GM12878 (cell line): ENCODE data around the gene ZNF687. TPM values are rescaled to one million over a fixed set of nuclear protein-coding genes. Genes with fewer than 3 reads are reported as not detected.

Source experiments
- ATAC-seq: fragments of 200-7000 bp; cut with Tn5 transposase; 3 replicates; pipeline ENCODE4 v1.9.1; 2020; ENCODE audit warnings: mild to moderate bottlenecking, moderate library complexity
- BruUV-seq: library from RNA; stranded (reverse); fragments of 400-500 nt; replicated peaks from 2 replicates; lab custom pipeline; 2021; lab: Mats Ljungman, UMichigan
- CTCF ChIA-PET: fragments of 300-600 bp; sonication (Branson Sonifier 250); formaldehyde crosslinking; extraction: SDS; loops from one replicate; lab custom pipeline; 2021; ENCODE audit warnings: inconsistent platforms; lab: Yijun Ruan, JAX
- POLR2A ChIA-PET: fragments of 350-600 bp; formaldehyde crosslinking; extraction: SDS; loops from one replicate; lab custom pipeline; 2021; ENCODE audit warnings: inconsistent platforms; lab: Charles Lee
- RAD21 ChIA-PET: fragments of 300-600 bp; sonication (Branson Sonifier 250); formaldehyde crosslinking; loops from one replicate; lab custom pipeline; 2023; ENCODE audit warnings: antibody characterized with exemption; ENCODE audit not compliant: unreplicated experiment; lab: Charles Lee
- SMC1A ChIA-PET: fragments of 300-600 bp; sonication (Branson Sonifier 250); formaldehyde crosslinking; loops from one replicate; lab custom pipeline; 2023; ENCODE audit not compliant: unreplicated experiment, uncharacterized antibody; lab: Charles Lee
- DNase-seq: peaks from one replicate; pipeline ENCODE4 v3.0.0-alpha.2; 2011; ENCODE audit warnings: low read depth, low spot score
- FAIRE-seq: peaks from 3 replicates; lab custom pipeline; 2011; peaks lifted over from hg19 to GRCh38; lab: Jason Lieb, UNC
- H2AFZ ChIP-seq: 2 replicates; pipeline ENCODE4 v1.6.0; 2011; ENCODE audit warnings: low read depth, low read length, control low read depth; ENCODE audit not compliant: control insufficient read depth
- H3K27ac ChIP-seq: 2 replicates; pipeline ENCODE4 v1.5.1; 2011; ENCODE audit warnings: control low read depth; ENCODE audit not compliant: control insufficient read depth, insufficient read depth
- H3K27me3 ChIP-seq, 2 experiments: replicated peaks in 1 of 2; 2 replicates each; pipeline versions ENCODE4 v1.6.0 to v1.6.1; 2011; ENCODE audit warnings: low read length in 1 of 2; ENCODE audit not compliant: control insufficient read depth in 2 of 2, insufficient read depth in 2 of 2
- H3K36me3 ChIP-seq, 2 experiments: 2 replicates each; pipeline ENCODE4 v1.5.1; 2011; ENCODE audit warnings: low read length in 1 of 2; ENCODE audit not compliant: control insufficient read depth in 2 of 2, insufficient read depth in 2 of 2
- H3K4me1 ChIP-seq: 2 replicates; pipeline ENCODE4 v1.6.1; 2011; ENCODE audit warnings: mild to moderate bottlenecking, low read length, moderate library complexity, mixed read lengths; ENCODE audit not compliant: control insufficient read depth, insufficient read depth
- H3K4me2 ChIP-seq: 2 replicates; pipeline ENCODE4 v1.6.0; 2011; ENCODE audit warnings: control low read depth; ENCODE audit not compliant: control insufficient read depth, insufficient read depth
- H3K4me3 ChIP-seq: fragments of 200-600 bp; sonication (generic); 2 replicates; pipeline ENCODE4 v1.5.1; 2016
- H3K79me2 ChIP-seq: 2 replicates; pipeline ENCODE4 v1.6.0; 2011; ENCODE audit warnings: low read length; ENCODE audit not compliant: control insufficient read depth, insufficient read depth
- H3K9ac ChIP-seq: 2 replicates; pipeline ENCODE4 v1.8.0; 2011; ENCODE audit warnings: low read length, control low read depth, mixed read lengths; ENCODE audit not compliant: control insufficient read depth, insufficient read depth
- H3K9me3 ChIP-seq: replicated peaks from 3 replicates; pipeline ENCODE4 v1.5.1; 2011; ENCODE audit warnings: mild to moderate bottlenecking, low read length; ENCODE audit not compliant: control insufficient read depth, insufficient read depth
- H4K20me1 ChIP-seq: 2 replicates; pipeline ENCODE4 v1.6.0; 2011; ENCODE audit not compliant: control insufficient read depth, insufficient read depth
- CREB1 ChIP-seq: IDR thresholded peaks from 2 replicates; pipeline ENCODE4 v1.6.1; 2012; ENCODE audit warnings: low read depth, mild to moderate bottlenecking, inconsistent platforms
- MXI1 ChIP-seq: fragments of 150-350 bp; IDR thresholded peaks from 2 replicates; pipeline ENCODE4 v1.6.1; 2011; ENCODE audit warnings: low read depth, mild to moderate bottlenecking, inconsistent platforms, low read length, improper control_type of control experiment
- SMARCA5 ChIP-seq: fragments of 450-650 bp; IDR thresholded peaks from 2 replicates; pipeline ENCODE4 v1.6.1; 2017; ENCODE audit warnings: mild to moderate bottlenecking
- STAT1 ChIP-seq: fragments of 450-650 bp; conservative IDR thresholded peaks from 2 replicates; pipeline ENCODE4 v1.6.1; 2014; ENCODE audit warnings: antibody characterized with exemption, mild to moderate bottlenecking
- ZBED1 ChIP-seq: IDR thresholded peaks from 2 replicates; pipeline ENCODE4 v1.6.1; 2016; ENCODE audit warnings: borderline replicate concordance
- ZNF384 ChIP-seq: IDR thresholded peaks from 2 replicates; pipeline ENCODE4 v1.6.1; 2012; ENCODE audit warnings: low read depth, mild to moderate bottlenecking, low read length, improper control_type of control experiment, borderline replicate concordance
- WGBS: methylation state at CpG from one replicate; pipeline ENCODE4 v1.1.6; 2016; ENCODE audit warnings: low lambda C conversion rate; ENCODE audit not compliant: insufficient replicate concordance, insufficient coverage; ENCODE audit errors: missing lambda C conversion rate; 5-methylcytosine and 5-hydroxymethylcytosine counted together
- in situ Hi-C: fragments of 300-500 bp; cut with MboI; formaldehyde crosslinking; loops from 9 replicates; pipeline ENCODE4 v1.14.3; 2018; ENCODE audit warnings: mixed read lengths
- intact Hi-C: fragments of 100-400 bp; cut with micrococcal nuclease; formaldehyde crosslinking; loops from one replicate; pipeline ENCODE4 v1.14.2; 2022; ENCODE audit not compliant: unreplicated experiment
- polyA plus RNA-seq, 11 experiments: library from polyadenylated mRNA; depleted of rRNA in 4 of 11; unstranded in 6 of 11; stranded (reverse) in 5 of 11; fragments of >200 nt; fragmentation: Nextera tagmentation in 4 of 11; fragmentation: Illumina TruSeq in 1 of 11; extraction: Ambion mirVana in 4 of 11; extraction: Trizol in 1 of 11; gene quantifications; 1 replicate in 1 of 11; 2 replicates in 10 of 11; pipeline versions ENCODE4 v1.2.1 to v1.2.3, GENCODE V29; 2011 to 2016; ENCODE audit warnings: inconsistent platforms in 2 of 11, missing spikeins in 2 of 11, low read depth in 1 of 11
- total RNA-seq, 4 experiments: library from RNA; depleted of rRNA in 3 of 4; stranded (reverse); fragments of >200 nt in 3 of 4; fragmentation: Illumina TruSeq in 1 of 4; extraction: Trizol in 1 of 4; gene quantifications; 2 replicates each; pipeline versions ENCODE4 v1.2.1 to v1.2.3, GENCODE V29; 2013 to 2021
- TF ChIP-seq, protein P1 (sequence below): IDR thresholded peaks from 2 replicates; pipeline ENCODE4 v1.6.1; 2012; ENCODE audit warnings: mild to moderate bottlenecking, low read depth, low read length
- TF ChIP-seq, protein P2 (sequence below): IDR thresholded peaks from 2 replicates; pipeline ENCODE4 v1.6.1; 2012; ENCODE audit warnings: low read length, inconsistent platforms

Gene ZNF687
- total and polyA plus RNA-seq, 10 of the 15 experiments (the other 5 are each of a cell fraction or from before 2014, with no cell fraction given) = 0.08 to 30.9 (median 9.9) TPM

DNA sequence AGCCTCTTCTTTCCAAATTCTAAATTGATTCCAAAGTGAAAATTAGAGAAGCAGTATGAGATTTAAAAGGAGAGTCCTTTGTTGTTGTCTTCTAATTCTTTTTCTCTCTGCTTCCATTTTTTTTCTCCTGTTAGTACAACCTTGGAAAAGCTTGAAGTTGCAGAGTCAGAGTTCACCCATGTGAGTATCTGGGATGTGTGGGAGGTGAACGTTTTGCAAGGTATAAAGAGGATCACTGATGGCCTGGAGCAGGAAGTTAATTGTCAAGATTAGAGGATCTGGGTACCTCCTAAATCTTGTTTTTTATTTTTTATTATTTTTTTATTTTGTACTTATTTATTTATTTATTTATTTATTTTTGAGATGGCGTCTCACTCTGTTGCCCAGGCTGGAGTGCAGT, 35.3 kb upstream of the ZNF687 start:
- SMC1A ChIA-PET = interaction anchor here (1.1 kb wide), 1 partner anchor 147 kb away, joined by 5 read pairs; no protein-coding TSS in a partner anchor
- H3K4me1 ChIP-seq = no peaks in the 10 kb centered on the region
- RAD21 ChIA-PET = interaction anchor here (0.6 to 1.3 kb wide), 2 partner anchors 51 to 144 kb away, joined by 3 read pairs; no protein-coding TSS in a partner anchor
- H3K9me3 ChIP-seq = no peaks in the 10 kb centered on the region
- no peak overlapping the region for H3K9ac ChIP-seq
- no peak for FAIRE-seq
- H3K79me2 ChIP-seq = no peaks in the 10 kb centered on the region
- H2AFZ ChIP-seq = no peak overlapping the region
- H4K20me1 ChIP-seq = no peaks in the 10 kb centered on the region
- H3K4me2 ChIP-seq = no peak overlapping the region
- CTCF ChIA-PET = interaction anchor here (1.2 to 1.3 kb wide), 4 partner anchors 12 to 201 kb away, joined by 3 read pairs; no protein-coding TSS in a partner anchor
- no peaks in the 10 kb centered on the region for H3K27me3 ChIP-seq
- WGBS = 100% methylated on average over 2 of the region's 2 CpGs
- in situ Hi-C loops (no loop called here), intact Hi-C loops (no loop called here)
- DNase-seq = no peak
- TF ChIP-seq ZNF384 (no peak), MXI1 (no peak), SMARCA5 (no peak), ZBED1 (no peak), CREB1 (no peak), STAT1 (no peak)
- TF ChIP-seq, protein P1, sequence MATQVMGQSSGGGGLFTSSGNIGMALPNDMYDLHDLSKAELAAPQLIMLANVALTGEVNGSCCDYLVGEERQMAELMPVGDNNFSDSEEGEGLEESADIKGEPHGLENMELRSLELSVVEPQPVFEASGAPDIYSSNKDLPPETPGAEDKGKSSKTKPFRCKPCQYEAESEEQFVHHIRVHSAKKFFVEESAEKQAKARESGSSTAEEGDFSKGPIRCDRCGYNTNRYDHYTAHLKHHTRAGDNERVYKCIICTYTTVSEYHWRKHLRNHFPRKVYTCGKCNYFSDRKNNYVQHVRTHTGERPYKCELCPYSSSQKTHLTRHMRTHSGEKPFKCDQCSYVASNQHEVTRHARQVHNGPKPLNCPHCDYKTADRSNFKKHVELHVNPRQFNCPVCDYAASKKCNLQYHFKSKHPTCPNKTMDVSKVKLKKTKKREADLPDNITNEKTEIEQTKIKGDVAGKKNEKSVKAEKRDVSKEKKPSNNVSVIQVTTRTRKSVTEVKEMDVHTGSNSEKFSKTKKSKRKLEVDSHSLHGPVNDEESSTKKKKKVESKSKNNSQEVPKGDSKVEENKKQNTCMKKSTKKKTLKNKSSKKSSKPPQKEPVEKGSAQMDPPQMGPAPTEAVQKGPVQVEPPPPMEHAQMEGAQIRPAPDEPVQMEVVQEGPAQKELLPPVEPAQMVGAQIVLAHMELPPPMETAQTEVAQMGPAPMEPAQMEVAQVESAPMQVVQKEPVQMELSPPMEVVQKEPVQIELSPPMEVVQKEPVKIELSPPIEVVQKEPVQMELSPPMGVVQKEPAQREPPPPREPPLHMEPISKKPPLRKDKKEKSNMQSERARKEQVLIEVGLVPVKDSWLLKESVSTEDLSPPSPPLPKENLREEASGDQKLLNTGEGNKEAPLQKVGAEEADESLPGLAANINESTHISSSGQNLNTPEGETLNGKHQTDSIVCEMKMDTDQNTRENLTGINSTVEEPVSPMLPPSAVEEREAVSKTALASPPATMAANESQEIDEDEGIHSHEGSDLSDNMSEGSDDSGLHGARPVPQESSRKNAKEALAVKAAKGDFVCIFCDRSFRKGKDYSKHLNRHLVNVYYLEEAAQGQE = no peak
- TF ChIP-seq, protein P2, sequence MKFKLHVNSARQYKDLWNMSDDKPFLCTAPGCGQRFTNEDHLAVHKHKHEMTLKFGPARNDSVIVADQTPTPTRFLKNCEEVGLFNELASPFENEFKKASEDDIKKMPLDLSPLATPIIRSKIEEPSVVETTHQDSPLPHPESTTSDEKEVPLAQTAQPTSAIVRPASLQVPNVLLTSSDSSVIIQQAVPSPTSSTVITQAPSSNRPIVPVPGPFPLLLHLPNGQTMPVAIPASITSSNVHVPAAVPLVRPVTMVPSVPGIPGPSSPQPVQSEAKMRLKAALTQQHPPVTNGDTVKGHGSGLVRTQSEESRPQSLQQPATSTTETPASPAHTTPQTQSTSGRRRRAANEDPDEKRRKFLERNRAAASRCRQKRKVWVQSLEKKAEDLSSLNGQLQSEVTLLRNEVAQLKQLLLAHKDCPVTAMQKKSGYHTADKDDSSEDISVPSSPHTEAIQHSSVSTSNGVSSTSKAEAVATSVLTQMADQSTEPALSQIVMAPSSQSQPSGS = no peak
- H3K36me3 ChIP-seq = peaks cover 18 to 38% of the 10 kb centered on the region in 2 experiments
- ATAC-seq = no peak
- no peak overlapping the region for H3K27ac ChIP-seq
- no TSS peak for BruUV-seq
- POLR2A ChIA-PET = interaction anchor here (0.6 kb wide), 3 partner anchors 52 to 491 kb away, joined by 3 to 5 read pairs (median 4); no protein-coding TSS in a partner anchor
- no peak overlapping the region for H3K4me3 ChIP-seq
